HS-5 (cell line): ENCODE data around the gene ZBTB9.

ENCODE experiments used
- DNase-seq: peaks from one replicate; pipeline ENCODE4 v3.0.0-alpha.2; 2012; ENCODE audit warnings: low read depth

The ZBTB9 gene

DNA sequence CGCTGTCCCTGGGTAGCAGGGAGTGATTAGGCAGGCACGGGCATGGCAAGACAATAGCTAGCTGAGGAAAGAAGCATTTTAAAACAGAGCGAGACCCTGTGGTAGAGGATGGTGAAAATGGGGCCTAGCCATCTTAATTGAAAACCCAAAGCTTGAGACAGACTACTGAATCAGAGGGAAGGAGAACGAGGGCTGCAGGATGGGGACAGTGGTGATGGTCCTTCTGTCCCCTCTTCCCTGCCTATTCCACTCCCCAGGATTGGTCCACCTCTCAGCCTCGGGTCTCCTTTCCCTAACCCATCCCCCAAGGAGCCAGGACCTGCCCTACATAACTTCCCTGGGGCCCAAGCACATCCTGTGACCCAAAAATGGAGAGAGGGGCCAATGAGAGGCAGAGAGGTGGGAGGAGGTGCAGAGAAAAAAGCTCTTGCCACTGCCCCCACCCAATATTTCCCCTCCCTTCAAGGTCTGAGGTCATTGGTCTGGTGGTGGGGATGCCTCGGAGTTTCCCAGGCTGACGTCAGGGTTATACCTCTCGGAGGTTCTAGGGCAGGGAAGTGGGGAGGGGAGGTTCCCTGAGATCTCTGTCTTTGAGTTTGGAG lies 35.6 kb upstream of the ZBTB9 start:
- DNase-seq: no peak

DNA sequence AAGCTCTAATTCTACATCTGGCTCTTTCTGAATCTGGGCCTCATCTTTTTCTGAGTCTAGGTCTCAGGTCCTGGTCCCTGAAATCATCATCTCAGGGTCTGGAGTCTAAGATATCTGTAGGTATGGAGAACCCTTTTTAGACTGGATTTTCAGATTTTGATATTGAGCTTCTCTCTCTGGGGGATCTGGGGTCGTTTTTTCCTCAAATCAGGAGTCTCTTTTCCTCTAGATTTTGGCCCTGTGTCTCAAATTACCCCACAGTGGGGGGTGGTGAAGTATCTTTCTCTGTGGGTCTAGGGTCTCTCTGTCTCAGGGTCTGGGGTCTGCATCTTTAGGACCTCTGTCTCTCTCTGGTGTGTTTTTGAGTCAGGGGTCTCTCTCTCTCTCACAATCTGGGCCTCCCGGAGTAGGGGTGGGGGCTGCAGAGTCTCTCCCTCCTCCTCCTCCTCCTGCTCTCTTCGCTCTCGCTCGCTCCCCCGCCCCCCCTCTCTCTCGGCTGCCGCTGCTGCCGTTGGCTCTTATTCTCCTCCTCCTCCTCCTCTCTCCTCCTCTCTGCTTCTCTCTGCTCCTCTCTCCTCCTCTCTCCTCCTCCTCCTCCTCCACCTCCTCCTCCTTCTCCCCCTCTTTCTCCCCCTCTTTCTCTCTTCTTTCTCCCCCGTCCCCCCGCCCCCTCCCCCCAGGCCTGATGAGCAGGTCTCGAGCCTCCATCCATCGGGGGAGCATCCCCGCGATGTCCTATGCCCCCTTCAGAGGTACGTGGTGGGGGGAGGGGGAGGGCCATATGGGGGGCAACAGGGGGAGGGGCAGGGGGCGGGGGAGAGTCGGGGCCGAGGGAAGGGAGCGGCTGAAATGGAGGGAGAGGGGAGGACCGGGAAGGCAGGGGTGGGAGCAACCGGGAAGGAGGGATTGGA lies 34.5 kb upstream of the ZBTB9 start, which contains the start of gene SYNGAP1:
SYNGAP1 (plus strand) TSS at position 486 of the 911 bp plus-strand sequence; CDS start at position 686, 200 bp downstream.
- no peak for DNase-seq

DNA sequence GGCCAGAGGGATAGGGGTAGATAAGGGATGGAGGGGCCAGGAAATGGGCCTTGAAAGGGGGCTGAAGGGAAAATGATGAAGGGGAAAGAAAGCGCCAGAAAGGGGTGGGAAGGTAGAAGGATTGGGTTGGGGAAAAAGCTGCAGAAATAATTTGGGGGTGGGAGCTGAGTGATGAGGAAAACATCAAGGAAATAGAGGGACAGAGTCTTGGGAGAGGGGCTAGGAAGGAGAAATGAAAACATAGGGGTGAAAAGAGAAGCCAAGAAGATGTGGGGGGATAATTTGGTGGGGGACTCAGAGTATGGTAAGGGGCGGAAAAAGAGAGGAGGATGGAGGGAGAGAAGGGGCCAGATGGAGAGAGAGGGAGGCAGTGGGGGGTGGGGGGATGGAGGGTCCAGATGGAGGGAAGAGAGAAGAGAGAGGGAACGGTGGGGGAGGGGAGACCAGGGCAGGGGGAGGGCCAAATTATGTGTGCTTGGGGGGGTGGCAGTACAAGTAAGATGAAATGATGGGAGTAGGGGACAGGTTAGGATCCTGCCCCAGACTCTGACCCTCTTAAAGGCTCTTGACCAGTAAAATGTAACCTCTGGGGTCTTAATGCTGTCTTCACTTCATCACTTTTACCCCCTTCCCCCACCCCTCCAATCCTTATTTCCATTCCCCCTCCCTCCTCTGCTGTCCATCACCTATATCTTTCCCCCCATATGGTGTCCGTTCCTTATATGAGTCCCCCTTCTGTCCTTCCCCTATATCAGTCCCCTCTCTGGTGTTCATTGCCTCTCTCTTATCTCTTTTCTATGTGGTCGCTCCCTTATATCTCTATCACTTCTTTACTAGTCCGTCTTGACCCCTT lies 33.7 kb upstream of the ZBTB9 start:
- DNase-seq: no peak

DNA sequence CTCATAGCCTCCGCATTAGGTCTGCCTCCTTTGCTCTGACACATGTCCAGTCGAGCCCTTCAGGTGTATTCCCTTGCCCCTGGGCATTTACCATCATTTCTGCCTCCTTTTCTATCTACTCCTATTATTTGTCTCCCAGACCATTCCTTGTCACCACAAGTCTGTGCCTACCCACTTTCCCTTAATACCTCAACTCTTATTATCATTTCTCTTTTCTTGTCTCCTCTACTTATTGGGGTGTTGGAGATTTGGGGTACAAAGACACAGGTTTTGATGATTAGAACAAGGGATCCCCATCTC lies 33.1 kb upstream of the ZBTB9 start:
- DNase-seq: no peak

DNA sequence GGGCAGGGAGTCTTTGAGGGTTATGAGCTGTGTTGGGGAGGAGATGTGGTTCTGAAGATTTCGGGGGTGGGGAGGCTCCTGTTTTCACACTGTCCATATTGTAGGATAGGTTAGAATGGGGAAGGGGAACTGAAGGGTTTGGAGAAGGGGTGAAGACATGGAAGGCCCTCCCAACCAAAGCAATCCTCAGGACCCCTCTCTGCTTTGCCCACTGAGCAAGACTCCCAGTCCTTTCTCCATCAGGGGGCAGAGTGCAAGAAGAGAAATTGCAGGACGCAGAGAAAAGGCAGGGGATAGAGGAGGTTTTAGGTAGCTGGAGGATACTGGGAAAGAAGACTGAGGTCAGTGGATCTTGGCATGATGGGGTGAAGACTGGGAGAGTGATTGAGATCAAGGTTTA lies 30.6 kb upstream of the ZBTB9 start:
- DNase-seq: no peak

DNA sequence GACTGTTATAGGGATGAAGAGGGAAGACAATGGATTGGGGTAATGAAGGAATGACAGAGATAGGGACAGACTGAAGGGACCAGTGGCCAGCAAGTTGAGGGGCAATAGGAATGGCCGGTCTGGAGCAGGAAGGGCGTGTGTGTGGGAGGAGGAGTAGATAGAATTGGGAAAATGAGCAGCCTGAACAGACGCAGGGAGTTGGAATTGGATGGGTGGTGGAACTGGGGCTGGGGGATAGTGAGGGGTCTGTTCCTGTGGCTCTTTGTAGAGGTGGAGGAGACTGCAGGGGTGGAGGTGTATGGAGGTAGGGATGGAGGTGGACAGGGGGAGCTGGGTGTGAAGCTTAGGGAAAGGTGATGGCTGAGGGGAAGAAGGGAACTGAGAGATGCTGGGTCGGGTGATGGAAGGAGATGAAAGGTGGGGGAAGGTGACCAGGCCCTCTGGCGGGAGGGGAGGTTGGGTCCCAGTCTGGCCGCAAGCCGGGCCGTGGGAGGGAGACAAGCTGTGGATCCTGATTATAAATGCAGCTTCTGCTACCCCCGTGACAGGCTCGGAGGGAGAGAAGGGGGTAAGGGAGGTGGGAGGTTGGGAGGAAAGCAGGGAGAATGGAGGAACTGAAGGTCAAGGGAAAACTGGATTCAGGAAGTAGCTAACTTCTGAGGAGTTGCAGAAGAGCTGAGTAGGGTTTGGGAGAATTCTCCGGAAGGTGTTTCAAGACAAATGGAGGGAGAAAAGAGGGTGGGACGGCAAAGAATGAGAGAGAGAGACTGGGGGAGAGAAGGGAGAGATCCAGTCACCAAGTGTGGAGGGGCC lies 29.3 kb upstream of the ZBTB9 start:
- no peak for DNase-seq

DNA sequence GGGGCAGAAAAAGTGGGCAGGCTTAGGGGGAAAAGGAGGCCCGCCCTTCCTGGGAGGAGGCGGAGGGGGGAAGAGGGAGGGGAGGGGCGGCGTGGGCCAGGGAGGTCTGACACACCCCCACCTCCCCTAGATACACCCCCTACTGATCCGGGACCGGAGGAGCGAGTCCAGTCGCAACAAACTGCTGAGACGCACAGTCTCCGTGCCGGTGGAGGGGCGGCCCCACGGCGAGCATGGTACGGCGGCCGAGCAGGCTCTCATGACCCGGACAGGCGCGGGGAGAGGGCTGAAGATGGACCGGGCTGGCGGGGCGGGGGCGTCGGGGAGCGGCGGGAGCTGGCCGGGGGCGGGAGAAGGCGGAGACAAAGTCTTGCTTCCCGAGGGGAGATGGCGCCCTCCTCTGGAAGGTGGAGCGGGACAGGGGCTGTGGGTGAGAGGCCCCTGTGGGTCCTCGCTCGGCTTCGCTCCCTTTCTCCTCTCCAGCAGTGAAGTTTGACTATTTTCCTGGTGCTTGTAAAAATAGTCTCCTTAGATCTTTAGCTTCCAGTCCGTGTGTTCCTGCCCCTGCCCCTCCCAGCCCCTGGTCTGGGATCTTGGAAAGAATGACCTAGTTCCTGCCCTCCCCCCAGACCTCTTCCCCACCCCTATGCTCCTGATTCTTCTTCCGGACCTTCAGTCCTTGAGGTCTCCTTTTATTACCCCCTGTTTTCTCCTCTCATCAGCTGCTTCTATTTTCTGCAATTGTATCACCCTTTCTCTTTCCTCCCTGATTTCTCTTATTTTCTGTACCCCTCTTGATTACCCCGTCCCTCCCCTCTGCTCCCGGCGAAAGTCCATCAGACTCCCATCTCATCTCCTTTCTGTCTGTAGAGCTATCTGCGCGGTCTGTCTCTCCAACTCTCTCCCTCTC lies 28.5 kb upstream of the ZBTB9 start:
- DNase-seq: no peak

DNA sequence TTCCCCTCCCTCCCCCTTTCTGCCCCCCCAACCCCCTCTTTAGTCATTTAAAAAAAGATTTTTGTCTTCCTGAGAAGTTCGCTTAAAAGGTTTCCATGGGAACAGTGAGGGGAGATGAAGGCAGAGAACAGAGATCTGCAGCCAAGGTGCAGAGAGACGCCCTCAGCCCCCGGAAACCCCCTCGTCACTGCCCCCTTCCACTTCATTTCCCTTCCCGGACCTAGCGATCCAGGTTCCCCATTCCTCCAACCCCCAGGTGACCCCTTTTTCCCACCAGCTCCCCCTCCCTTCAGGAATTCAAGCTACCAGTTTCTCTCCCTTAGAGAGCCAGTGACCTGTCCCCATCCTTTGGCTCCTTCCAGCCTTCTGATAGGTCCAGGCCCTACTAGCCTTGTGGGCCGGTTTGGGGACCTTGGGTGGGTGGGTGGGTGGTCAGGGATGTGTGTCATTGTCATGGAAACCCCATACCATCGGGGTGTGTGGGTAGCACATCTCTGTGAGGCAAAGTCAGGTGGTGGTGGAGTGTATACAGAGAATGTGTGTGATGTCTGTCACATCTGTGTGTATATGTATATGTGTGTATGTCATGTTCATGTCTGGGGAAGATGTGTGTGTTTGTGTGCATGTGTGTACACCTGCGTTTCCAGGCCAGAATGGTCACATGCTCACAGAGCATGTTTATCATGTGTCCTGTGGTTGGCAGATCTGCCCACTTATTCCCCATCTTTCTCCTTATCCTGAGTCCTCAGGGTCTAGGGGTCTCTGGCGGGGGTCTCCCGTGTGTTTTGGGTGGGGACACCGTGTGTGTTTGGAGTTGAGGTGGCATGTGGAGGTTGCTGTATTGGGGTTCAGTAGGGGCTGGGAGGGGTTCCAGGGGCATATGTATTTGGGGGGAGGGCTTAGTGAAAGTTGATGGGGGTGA lies 27.5 kb upstream of the ZBTB9 start:
- no peak for DNase-seq

DNA sequence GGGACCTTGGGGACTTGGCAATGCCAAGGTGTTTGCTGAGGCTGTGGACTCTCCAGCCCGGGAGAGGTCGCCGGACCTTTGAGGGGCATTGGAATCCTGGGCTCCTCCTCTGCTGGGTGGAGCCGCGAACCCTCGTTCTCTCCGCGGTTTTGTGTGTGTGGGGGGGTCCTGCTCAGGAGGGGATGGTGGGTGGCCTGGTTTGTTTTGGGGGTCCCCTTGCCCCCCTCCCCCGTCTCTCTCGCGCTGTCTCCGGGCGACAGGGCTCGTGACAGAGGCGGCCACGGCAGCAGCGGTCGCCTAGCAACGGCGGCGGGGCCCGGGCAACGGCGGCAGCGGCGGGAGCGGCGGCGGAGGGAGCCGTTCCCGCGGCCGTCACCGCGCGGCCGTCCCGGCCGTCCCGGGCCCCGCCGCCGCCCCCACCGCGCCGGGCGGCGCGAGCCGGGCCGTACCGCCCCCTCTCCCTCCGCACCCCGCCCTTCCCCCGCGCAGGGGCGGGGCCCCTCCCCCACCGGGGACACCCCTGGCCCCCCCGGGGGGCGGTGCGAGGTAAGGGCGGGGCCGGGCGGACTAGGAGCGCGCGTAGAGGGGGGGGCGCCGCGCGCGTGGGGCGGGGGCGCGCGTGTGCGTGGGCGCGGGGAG lies 26.7 kb upstream of the ZBTB9 start:
- DNase-seq: no peak

DNA sequence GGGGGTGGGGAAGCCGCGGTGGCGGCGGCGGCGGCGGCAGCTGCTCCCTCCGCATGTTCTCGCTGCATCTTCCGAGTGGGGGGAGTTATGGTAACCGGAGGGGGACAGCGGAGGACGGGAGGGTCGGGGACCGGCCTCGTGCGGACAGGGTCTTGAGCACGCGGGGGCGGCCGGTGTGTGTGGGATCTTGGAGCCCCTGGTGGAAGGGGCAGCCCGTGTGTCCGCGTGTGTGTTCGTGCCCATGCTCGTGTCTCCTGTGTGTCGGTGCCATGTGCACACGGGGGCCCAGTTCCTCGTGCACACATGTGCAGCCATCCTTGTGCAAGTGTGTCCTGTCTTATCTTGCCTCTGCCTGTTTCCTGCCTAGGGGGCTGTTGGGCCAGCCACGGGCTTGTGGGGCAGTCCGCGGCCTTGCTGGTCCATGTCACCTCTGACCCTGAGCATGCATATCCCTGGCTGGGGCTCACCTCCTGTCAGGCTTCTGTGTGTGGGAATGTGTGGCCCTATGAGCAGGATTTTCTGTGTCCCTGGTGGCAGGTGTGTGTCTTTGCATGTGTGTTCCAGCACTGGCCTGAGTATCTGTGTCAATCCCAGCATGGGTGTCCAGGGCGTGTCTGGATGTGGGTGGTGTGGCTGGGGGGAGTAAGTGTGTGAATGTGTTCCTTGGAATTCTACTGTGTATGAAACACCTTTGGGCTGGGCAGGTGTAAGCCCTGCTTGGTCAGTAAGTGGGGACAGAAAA lies 26.0 kb upstream of the ZBTB9 start:
- no peak for DNase-seq

DNA sequence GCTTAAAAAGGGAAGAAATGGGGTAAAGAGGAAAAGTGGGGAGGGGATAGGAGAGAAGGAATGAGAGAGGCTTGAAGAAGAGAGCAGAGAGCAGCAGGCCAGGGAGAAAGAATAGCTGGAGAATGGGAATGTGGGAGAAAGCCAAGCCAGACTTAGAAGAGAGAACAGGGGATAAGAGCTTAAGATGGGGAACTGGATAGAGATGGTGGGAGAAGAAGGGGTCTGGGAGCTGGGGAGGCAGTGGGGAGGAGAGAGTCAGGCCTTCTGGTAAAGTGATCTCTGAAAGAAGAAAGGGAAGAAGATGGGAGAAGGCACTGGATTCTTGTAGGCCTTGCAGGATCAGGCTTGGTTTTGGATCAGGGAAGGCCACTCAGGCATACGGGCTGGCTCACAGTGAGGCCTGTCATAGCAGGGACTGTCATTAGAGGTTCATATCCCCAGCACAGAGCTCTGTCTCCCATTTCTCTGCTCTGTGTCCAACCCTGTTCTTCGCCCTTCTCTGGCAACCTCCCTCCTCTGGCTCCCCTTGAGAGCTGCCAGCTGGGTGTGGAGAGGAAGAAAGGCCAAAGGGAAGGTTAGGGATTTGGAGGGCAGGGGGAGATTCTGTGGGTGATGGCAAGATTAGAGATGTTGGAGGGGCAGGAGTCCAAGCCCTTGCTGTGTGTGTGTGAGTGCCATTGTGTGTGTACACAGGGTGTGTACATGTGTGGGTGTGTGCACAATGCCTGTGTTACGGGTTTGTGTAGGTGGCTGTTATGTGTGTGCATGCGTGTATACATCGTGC lies 25.2 kb upstream of the ZBTB9 start:
- no peak for DNase-seq

DNA sequence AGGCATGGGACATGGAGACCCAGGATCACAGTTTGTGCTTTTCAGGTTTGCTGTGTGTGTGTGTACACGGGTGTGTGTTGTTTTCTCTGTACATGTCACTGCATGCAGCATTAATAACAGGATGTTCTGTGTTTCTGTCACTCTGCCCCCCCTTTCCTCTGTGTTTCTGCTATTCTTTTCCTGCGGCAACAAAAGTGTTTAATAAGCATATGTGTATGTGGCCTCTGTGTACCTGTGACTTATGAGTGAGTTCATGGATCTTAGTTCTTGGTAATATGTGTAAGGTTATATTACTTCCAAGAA lies 24.7 kb upstream of the ZBTB9 start:
- DNase-seq: no peak

DNA sequence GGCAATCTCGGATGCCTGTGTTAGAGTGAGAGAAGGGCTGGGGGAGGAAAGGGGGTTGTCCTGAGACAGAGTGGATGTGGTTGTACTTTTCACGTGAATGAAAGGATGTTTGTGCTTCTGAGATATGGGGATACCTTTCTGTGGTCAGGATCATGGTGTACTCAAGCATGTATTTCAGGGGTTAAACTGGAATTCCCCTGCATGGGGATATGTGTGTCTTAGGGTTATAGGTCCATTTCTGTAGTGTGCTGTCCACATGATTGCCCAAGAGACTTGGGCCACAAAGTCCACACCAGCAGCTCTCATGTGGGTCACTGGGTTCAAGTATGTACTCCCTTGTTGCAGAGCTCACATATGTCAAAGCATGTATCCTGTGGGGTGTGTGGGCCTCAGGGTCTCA lies 24.0 kb upstream of the ZBTB9 start:
- DNase-seq: no peak

DNA sequence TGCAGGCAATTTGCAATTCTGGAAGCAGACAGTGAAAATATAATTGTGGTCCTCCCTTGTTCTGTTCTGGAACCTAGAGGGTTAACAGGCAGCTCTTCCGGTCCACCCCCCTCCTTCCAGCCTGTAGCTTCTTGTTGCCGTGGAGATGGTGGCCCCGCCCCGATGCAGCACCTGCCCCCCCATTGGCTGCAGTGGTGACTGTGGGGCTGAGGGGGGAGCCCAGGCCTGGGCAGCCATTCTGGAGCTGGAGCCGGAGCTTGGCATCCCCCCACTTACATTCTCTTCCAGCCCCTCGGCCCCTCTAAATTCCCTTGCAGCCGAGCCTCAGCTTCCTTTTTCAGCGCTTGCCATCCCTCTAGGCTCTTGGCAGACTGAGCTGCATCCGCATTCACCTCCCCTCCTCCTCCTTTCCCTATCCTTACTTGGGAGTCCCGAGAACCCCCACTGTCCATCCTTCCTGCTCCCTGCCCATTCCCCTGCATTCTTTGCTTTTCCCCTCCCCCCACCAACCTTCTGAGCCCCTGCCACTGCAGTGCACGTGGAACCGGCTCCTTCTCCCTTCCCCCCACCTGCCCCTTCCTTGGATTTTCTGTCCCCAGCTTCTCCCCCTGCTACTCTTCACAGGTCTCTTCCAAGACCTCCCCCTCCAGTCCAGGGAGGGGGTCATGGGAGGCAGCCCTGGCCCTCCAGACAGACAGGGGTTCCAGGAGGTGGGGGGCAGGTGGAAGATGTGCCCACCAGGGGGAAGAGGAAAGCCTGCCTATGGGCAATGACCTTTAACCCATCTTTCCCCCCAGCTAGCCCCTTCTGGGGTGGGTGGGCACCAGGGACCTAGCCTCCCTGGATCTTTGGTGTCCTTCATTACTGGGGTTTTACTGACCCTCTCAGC lies 23.1 kb upstream of the ZBTB9 start:
- DNase-seq: no peak

DNA sequence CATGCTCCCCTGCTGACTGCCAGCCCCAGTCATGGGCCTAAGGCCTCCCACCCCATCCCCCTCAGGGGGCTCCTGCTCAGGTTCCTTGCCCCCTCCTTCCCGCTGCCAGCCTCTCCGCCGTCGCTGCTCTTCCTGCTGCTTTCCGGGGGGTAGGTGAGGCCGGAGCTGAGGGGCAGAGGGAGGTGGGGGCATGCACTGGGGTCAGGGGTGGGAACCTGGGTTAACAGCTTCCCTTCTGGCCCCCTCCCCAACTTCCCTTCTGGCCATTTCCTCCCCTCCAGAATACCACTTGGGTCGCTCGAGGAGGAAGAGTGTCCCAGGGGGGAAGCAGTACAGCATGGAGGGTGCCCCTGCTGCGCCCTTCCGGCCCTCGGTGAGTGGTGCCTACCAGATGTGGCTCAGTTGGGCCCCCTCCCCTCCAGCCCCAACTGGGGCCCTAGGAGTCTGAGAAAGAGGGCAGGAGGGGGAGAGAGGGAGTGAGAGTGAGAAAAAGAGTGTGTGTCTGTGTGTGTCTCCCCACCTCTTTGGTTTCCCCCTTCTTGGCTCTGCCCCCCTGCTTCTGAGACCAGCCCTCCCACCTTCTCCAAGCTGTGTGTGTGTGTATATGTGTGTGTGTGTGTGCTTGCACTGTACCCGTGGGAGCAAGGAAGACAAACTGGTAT lies 22.4 kb upstream of the ZBTB9 start:
- DNase-seq: no peak

DNA sequence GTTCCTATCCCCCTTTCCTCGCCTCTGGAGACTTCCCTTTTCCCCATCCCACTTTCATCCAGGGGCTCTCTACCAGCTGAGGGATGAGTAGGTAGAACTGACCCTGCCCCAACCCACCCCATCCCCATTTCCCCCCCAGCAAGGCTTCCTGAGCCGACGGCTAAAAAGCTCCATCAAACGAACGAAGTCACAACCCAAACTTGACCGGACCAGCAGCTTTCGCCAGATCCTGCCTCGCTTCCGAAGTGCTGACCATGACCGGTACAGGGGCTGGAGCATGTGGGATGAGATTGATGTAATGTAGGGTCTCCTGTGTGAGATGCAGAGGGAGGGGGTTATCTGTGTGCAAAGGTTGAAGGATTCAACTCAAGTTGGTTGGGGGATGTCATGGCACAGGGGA lies 21.8 kb upstream of the ZBTB9 start:
- DNase-seq: no peak
